Measurements from ENCODE around the gene RAVER1. TPM values are rescaled to one million over a fixed set of nuclear protein-coding genes. Genes with fewer than 3 reads are reported as not detected.

The RAVER1 gene
- total RNA-seq, 1 experiment from 2014 or later, result 86.9 TPM

GRCh38 chr19:10305139-10305806 is 28.1 kb downstream of the RAVER1 start:
- Mint-ChIP-seq H3K4me3 (no peak overlapping the region), H3K4me1 (no peaks in the 10 kb centered on the region), H3K9me3 (no peaks in the 10 kb centered on the region), H3K27me3 (ENCODE audit: low read depth) (peaks cover 5% of the 10 kb centered on the region), H3K27ac (no peak overlapping the region), H3K36me3 (no peaks in the 10 kb centered on the region)
- no peak for DNase-seq (ENCODE audit: low spot score)
- no peak for ATAC-seq
- CTCF ChIA-PET, result interaction anchor here (0.6 to 2.4 kb wide), 4 partner anchors 65 to 305 kb away, joined by 3 to 9 read pairs (median 4); no protein-coding TSS in a partner anchor
- TF ChIP-seq CREB1 (CRISPR knock-in tag; IDR thresholded peaks at IDR 0.05) (no peak), NFE2L1 (CRISPR knock-in tag; IDR thresholded peaks at IDR 0.05) (no peak), SOX15 (CRISPR knock-in tag; IDR thresholded peaks at IDR 0.05) (no peak), IRF2 (CRISPR knock-in tag; IDR thresholded peaks at IDR 0.05; ENCODE audit: borderline replicate concordance, low read depth) (no peak), HMGA2 (CRISPR knock-in tag; IDR thresholded peaks at IDR 0.05) (no peak), NFATC4 (CRISPR knock-in tag; IDR thresholded peaks at IDR 0.05) (no peak), TCF7 (CRISPR knock-in tag; IDR thresholded peaks at IDR 0.05; ENCODE audit: low read depth) (no peak), TEAD4 (CRISPR knock-in tag; IDR thresholded peaks at IDR 0.05) (no peak), PRDM15 (CRISPR knock-in tag; IDR thresholded peaks at IDR 0.05) (no peak), OVOL2 (CRISPR knock-in tag; IDR thresholded peaks at IDR 0.05; ENCODE audit: borderline replicate concordance) (no peak)
- TF ChIP-seq, protein P1, sequence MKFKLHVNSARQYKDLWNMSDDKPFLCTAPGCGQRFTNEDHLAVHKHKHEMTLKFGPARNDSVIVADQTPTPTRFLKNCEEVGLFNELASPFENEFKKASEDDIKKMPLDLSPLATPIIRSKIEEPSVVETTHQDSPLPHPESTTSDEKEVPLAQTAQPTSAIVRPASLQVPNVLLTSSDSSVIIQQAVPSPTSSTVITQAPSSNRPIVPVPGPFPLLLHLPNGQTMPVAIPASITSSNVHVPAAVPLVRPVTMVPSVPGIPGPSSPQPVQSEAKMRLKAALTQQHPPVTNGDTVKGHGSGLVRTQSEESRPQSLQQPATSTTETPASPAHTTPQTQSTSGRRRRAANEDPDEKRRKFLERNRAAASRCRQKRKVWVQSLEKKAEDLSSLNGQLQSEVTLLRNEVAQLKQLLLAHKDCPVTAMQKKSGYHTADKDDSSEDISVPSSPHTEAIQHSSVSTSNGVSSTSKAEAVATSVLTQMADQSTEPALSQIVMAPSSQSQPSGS (CRISPR knock-in tag; IDR thresholded peaks at IDR 0.05; ENCODE audit: borderline replicate concordance, low read depth), result no peak
- TF ChIP-seq, protein P2, sequence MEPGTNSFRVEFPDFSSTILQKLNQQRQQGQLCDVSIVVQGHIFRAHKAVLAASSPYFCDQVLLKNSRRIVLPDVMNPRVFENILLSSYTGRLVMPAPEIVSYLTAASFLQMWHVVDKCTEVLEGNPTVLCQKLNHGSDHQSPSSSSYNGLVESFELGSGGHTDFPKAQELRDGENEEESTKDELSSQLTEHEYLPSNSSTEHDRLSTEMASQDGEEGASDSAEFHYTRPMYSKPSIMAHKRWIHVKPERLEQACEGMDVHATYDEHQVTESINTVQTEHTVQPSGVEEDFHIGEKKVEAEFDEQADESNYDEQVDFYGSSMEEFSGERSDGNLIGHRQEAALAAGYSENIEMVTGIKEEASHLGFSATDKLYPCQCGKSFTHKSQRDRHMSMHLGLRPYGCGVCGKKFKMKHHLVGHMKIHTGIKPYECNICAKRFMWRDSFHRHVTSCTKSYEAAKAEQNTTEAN (CRISPR knock-in tag; IDR thresholded peaks at IDR 0.05), result no peak
- TF ChIP-seq, protein P3, sequence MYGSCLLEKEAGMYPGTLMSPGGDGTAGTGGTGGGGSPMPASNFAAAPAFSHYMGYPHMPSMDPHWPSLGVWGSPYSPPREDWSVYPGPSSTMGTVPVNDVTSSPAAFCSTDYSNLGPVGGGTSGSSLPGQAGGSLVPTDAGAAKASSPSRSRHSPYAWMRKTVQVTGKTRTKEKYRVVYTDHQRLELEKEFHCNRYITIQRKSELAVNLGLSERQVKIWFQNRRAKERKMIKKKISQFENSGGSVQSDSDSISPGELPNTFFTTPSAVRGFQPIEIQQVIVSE (CRISPR knock-in tag; IDR thresholded peaks at IDR 0.05; ENCODE audit: borderline replicate concordance), result no peak
- TF ChIP-seq, protein P4, sequence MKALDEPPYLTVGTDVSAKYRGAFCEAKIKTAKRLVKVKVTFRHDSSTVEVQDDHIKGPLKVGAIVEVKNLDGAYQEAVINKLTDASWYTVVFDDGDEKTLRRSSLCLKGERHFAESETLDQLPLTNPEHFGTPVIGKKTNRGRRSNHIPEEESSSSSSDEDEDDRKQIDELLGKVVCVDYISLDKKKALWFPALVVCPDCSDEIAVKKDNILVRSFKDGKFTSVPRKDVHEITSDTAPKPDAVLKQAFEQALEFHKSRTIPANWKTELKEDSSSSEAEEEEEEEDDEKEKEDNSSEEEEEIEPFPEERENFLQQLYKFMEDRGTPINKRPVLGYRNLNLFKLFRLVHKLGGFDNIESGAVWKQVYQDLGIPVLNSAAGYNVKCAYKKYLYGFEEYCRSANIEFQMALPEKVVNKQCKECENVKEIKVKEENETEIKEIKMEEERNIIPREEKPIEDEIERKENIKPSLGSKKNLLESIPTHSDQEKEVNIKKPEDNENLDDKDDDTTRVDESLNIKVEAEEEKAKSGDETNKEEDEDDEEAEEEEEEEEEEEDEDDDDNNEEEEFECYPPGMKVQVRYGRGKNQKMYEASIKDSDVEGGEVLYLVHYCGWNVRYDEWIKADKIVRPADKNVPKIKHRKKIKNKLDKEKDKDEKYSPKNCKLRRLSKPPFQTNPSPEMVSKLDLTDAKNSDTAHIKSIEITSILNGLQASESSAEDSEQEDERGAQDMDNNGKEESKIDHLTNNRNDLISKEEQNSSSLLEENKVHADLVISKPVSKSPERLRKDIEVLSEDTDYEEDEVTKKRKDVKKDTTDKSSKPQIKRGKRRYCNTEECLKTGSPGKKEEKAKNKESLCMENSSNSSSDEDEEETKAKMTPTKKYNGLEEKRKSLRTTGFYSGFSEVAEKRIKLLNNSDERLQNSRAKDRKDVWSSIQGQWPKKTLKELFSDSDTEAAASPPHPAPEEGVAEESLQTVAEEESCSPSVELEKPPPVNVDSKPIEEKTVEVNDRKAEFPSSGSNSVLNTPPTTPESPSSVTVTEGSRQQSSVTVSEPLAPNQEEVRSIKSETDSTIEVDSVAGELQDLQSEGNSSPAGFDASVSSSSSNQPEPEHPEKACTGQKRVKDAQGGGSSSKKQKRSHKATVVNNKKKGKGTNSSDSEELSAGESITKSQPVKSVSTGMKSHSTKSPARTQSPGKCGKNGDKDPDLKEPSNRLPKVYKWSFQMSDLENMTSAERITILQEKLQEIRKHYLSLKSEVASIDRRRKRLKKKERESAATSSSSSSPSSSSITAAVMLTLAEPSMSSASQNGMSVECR (CRISPR knock-in tag; IDR thresholded peaks at IDR 0.05; ENCODE audit: borderline replicate concordance), result no peak
- TF ChIP-seq, protein P5, sequence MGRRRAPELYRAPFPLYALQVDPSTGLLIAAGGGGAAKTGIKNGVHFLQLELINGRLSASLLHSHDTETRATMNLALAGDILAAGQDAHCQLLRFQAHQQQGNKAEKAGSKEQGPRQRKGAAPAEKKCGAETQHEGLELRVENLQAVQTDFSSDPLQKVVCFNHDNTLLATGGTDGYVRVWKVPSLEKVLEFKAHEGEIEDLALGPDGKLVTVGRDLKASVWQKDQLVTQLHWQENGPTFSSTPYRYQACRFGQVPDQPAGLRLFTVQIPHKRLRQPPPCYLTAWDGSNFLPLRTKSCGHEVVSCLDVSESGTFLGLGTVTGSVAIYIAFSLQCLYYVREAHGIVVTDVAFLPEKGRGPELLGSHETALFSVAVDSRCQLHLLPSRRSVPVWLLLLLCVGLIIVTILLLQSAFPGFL (CRISPR knock-in tag; IDR thresholded peaks at IDR 0.05; ENCODE audit: borderline replicate concordance), result no peak
- POLR2A ChIA-PET, result no interaction called here

All from WTC11 (cell line).